HepG2 (cell line): ENCODE measurements around the gene ERH. TPM values are rescaled to one million over a fixed set of nuclear protein-coding genes. Genes with fewer than 3 reads are reported as not detected.

Experiments
- DMAP1 ChIP-seq: IDR thresholded peaks from 2 replicates; pipeline ENCODE4 v1.6.1; 2016
- FOXA1 ChIP-seq, 2 experiments: fragments of 450-650 bp in 1 of 2; sonication (generic) in 1 of 2; formaldehyde crosslinking in 1 of 2; IDR thresholded peaks; 2 replicates each; pipeline versions ENCODE4 v1.4.0 to v1.6.1; 2016 to 2020; ENCODE audit warnings: missing genetic modification reagents in 1 of 2
- KLF9 ChIP-seq: IDR thresholded peaks from 2 replicates; pipeline ENCODE4 v1.6.1; 2016; ENCODE audit warnings: low read depth
- MEF2D ChIP-seq: sonication (generic); formaldehyde crosslinking; IDR thresholded peaks from 2 replicates; pipeline ENCODE4 v1.5.1; 2020; ENCODE audit warnings: mild to moderate bottlenecking, missing genetic modification reagents
- NCOA5 ChIP-seq: sonication (generic); formaldehyde crosslinking; IDR thresholded peaks from 2 replicates; pipeline ENCODE4 v1.4.0; 2020; ENCODE audit warnings: missing genetic modification reagents
- NFATC3 ChIP-seq: sonication (generic); formaldehyde crosslinking; IDR thresholded peaks from 2 replicates; pipeline ENCODE4 v1.5.1; 2020; ENCODE audit warnings: mild to moderate bottlenecking, missing genetic modification reagents
- NRL ChIP-seq: sonication (generic); formaldehyde crosslinking; IDR thresholded peaks from 2 replicates; pipeline ENCODE4 v1.5.0; 2020; ENCODE audit warnings: missing genetic modification reagents, mild to moderate bottlenecking, moderate library complexity, borderline replicate concordance
- RBAK ChIP-seq: sonication (generic); formaldehyde crosslinking; IDR thresholded peaks from 2 replicates; pipeline ENCODE4 v1.5.1; 2020; ENCODE audit warnings: mild to moderate bottlenecking, missing genetic modification reagents
- RBFOX2 ChIP-seq: fragments of 200-400 bp; formaldehyde crosslinking; IDR thresholded peaks from 2 replicates; pipeline ENCODE4 v1.6.1; 2017; ENCODE audit warnings: low read depth, mild to moderate bottlenecking, low read length
- XRCC5 ChIP-seq: fragments of 200-400 bp; formaldehyde crosslinking; optimal IDR thresholded peaks from 2 replicates; pipeline ENCODE3; 2017; ENCODE audit warnings: mild to moderate bottlenecking, low read length
- ZFP36L1 ChIP-seq: sonication (generic); formaldehyde crosslinking; IDR thresholded peaks from 2 replicates; pipeline ENCODE4 v1.8.0; 2022; ENCODE audit warnings: mild to moderate bottlenecking, missing genetic modification reagents, moderate library complexity
- ZMAT3 ChIP-seq: sonication (generic); formaldehyde crosslinking; conservative IDR thresholded peaks from 2 replicates; pipeline ENCODE4 v1.7.0; 2021; ENCODE audit warnings: missing genetic modification reagents
- ZNF232 ChIP-seq: sonication (generic); formaldehyde crosslinking; IDR thresholded peaks from 2 replicates; pipeline ENCODE4 v1.4.0; 2020; ENCODE audit warnings: missing genetic modification reagents, borderline replicate concordance
- ZNF343 ChIP-seq: sonication (generic); formaldehyde crosslinking; IDR thresholded peaks from 2 replicates; pipeline ENCODE4 v1.4.0; 2020; ENCODE audit warnings: mild to moderate bottlenecking, missing genetic modification reagents
- ZNF569 ChIP-seq: sonication (generic); formaldehyde crosslinking; IDR thresholded peaks from 2 replicates; pipeline ENCODE4 v1.5.0; 2020; ENCODE audit warnings: mild to moderate bottlenecking, missing genetic modification reagents, moderate library complexity, borderline replicate concordance
- ZNF589 ChIP-seq: sonication (generic); formaldehyde crosslinking; conservative IDR thresholded peaks from 2 replicates; pipeline ENCODE4 v1.8.0; 2022; ENCODE audit warnings: mild to moderate bottlenecking, moderate library complexity, missing genetic modification reagents
- ZNF605 ChIP-seq: sonication (generic); formaldehyde crosslinking; IDR thresholded peaks from 2 replicates; pipeline ENCODE4 v1.8.0; 2022; ENCODE audit warnings: mild to moderate bottlenecking, missing genetic modification reagents
- ZNF607 ChIP-seq: sonication (generic); formaldehyde crosslinking; IDR thresholded peaks from 2 replicates; pipeline ENCODE4 v1.5.1; 2020; ENCODE audit warnings: missing genetic modification reagents, mild to moderate bottlenecking, borderline replicate concordance
- ZNF614 ChIP-seq: IDR thresholded peaks from 2 replicates; pipeline ENCODE4 v1.6.1; 2018; ENCODE audit warnings: missing biosample characterization, missing genetic modification reagents, inconsistent platforms, borderline replicate concordance
- ZSCAN30 ChIP-seq: sonication (generic); formaldehyde crosslinking; IDR thresholded peaks from 2 replicates; pipeline ENCODE4 v1.5.0; 2020; ENCODE audit warnings: mild to moderate bottlenecking, missing genetic modification reagents
- polyA plus RNA-seq, 8 experiments: library from polyadenylated mRNA; depleted of rRNA in 3 of 8; stranded (reverse) in 7 of 8; unstranded in 1 of 8; fragments of >200 nt; fragmentation: Illumina TruSeq in 4 of 8; extraction: Trizol in 4 of 8; gene quantifications; 2 replicates each; pipeline versions ENCODE4 v1.2.1 to v1.2.3, GENCODE V29; 2011 to 2016; ENCODE audit warnings: low read depth in 4 of 8, missing spikeins in 1 of 8, mixed read lengths in 1 of 8; ENCODE audit not compliant: insufficient read depth in 1 of 8
- total RNA-seq, 5 experiments: library from RNA; depleted of rRNA; stranded (reverse); fragments of >200 nt; fragmentation: Illumina TruSeq; extraction: Trizol; gene quantifications; 2 replicates each; pipeline ENCODE4 v1.2.3, GENCODE V29; 2016; ENCODE audit warnings: low read depth in 1 of 5
- TF ChIP-seq, protein P1 (sequence below), 2 experiments: IDR thresholded peaks; 2 replicates each; pipeline ENCODE4 v1.6.1; 2011 to 2012; ENCODE audit warnings: low read length in 2 of 2, borderline replicate concordance in 1 of 2, low read depth in 1 of 2, mild to moderate bottlenecking in 1 of 2, moderate library complexity in 1 of 2
- TF ChIP-seq, protein P2 (sequence below): sonication (generic); formaldehyde crosslinking; IDR thresholded peaks from 2 replicates; pipeline ENCODE4 v1.4.0; 2020; ENCODE audit warnings: missing genetic modification reagents
- TF ChIP-seq, protein P3 (sequence below): sonication (generic); formaldehyde crosslinking; IDR thresholded peaks from 2 replicates; pipeline ENCODE4 v1.5.0; 2020; ENCODE audit warnings: mild to moderate bottlenecking, missing genetic modification reagents

ERH gene
- total and polyA plus RNA-seq, 2 of the 13 experiments (the other 11 are each of a cell fraction or from before 2014, with no cell fraction given), result 105 to 341 TPM

DNA sequence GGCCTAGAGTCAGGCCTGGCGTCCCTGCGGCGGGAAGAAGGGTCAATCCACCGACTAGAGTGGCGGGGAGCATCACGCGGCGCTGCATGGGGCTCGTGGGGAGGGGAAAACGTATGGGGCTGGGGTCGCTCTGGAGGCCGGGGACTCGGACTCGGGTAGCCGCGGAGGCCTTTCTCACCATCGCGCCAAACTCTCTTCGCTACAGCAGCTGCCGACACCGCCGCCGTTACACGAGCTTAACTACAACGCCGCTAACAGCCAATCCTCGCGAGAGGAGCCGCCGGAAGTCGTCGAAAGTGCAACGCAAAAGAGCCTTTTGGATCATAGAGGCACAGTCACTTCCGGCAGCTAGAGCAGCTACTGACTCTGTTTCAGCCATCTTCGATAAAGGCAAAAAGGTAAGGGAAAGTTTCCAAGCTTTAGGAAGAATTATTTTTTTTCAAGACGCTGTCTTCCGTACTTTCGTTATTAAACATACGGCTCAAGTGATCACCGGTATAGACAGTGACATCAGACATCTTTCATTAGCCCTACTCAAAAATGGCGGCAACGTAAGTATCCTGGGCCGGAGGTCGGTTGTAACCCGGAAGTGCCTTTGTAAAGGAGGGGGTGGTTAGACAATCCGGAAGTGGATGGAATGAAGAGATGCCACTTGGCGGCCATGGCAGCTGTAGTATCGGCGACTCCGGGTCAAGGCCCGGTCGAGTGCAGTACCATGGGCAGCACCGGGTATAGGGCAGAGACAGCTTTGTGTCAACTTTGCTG, at the start of gene ERH, which contains the start of gene SLC39A9 (continued):
- TF ChIP-seq, protein P1, sequence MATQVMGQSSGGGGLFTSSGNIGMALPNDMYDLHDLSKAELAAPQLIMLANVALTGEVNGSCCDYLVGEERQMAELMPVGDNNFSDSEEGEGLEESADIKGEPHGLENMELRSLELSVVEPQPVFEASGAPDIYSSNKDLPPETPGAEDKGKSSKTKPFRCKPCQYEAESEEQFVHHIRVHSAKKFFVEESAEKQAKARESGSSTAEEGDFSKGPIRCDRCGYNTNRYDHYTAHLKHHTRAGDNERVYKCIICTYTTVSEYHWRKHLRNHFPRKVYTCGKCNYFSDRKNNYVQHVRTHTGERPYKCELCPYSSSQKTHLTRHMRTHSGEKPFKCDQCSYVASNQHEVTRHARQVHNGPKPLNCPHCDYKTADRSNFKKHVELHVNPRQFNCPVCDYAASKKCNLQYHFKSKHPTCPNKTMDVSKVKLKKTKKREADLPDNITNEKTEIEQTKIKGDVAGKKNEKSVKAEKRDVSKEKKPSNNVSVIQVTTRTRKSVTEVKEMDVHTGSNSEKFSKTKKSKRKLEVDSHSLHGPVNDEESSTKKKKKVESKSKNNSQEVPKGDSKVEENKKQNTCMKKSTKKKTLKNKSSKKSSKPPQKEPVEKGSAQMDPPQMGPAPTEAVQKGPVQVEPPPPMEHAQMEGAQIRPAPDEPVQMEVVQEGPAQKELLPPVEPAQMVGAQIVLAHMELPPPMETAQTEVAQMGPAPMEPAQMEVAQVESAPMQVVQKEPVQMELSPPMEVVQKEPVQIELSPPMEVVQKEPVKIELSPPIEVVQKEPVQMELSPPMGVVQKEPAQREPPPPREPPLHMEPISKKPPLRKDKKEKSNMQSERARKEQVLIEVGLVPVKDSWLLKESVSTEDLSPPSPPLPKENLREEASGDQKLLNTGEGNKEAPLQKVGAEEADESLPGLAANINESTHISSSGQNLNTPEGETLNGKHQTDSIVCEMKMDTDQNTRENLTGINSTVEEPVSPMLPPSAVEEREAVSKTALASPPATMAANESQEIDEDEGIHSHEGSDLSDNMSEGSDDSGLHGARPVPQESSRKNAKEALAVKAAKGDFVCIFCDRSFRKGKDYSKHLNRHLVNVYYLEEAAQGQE (IDR thresholded peaks at IDR 0.05; ENCODE audit: borderline replicate concordance in 1 of 2, low read depth in 1 of 2, low read length in 2 of 2), result peak in 1 of 2 experiments; percentile 83; a peak in 3 of 4 replicates
- peak; percentile 63; the same call in 1 of the 2 replicates for TF ChIP-seq ZNF605 (CRISPR knock-in tag)
- TF ChIP-seq DMAP1 (CRISPR knock-in tag), result peak; percentile 96
- 0 out of 2 replicates have a peak, but pooled peaks have one; percentile 18 for TF ChIP-seq ZNF607
- no peak for TF ChIP-seq ZNF569 (CRISPR knock-in tag)
- TF ChIP-seq MEF2D (CRISPR knock-in tag), result 0 out of 2 replicates have a peak, but pooled peaks have one; percentile 52
- no peak for TF ChIP-seq ZNF343 (CRISPR knock-in tag)
- peak; percentile 73; the same call in 1 of the 2 replicates for TF ChIP-seq ZNF589 (CRISPR knock-in tag)
- TF ChIP-seq ZNF232 (CRISPR knock-in tag), result peak; percentile 66; the same call in 1 of the 2 replicates
- peak; percentile 5 for TF ChIP-seq XRCC5
- no peak for TF ChIP-seq ZFP36L1 (CRISPR knock-in tag)
- TF ChIP-seq NRL (CRISPR knock-in tag), result 0 out of 2 replicates have a peak, but pooled peaks have one; percentile 60
- TF ChIP-seq ZNF614 (CRISPR knock-in tag), result no peak
- no peak for TF ChIP-seq KLF9 (CRISPR knock-in tag)
- no peak for TF ChIP-seq ZSCAN30 (CRISPR knock-in tag)
- peak; percentile 83 for TF ChIP-seq RBFOX2
- TF ChIP-seq, protein P2, sequence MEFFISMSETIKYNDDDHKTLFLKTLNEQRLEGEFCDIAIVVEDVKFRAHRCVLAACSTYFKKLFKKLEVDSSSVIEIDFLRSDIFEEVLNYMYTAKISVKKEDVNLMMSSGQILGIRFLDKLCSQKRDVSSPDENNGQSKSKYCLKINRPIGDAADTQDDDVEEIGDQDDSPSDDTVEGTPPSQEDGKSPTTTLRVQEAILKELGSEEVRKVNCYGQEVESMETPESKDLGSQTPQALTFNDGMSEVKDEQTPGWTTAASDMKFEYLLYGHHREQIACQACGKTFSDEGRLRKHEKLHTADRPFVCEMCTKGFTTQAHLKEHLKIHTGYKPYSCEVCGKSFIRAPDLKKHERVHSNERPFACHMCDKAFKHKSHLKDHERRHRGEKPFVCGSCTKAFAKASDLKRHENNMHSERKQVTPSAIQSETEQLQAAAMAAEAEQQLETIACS (CRISPR knock-in tag), result no peak
- TF ChIP-seq NFATC3, result 0 out of 2 replicates have a peak, but pooled peaks have one; percentile 64
- TF ChIP-seq, protein P3, sequence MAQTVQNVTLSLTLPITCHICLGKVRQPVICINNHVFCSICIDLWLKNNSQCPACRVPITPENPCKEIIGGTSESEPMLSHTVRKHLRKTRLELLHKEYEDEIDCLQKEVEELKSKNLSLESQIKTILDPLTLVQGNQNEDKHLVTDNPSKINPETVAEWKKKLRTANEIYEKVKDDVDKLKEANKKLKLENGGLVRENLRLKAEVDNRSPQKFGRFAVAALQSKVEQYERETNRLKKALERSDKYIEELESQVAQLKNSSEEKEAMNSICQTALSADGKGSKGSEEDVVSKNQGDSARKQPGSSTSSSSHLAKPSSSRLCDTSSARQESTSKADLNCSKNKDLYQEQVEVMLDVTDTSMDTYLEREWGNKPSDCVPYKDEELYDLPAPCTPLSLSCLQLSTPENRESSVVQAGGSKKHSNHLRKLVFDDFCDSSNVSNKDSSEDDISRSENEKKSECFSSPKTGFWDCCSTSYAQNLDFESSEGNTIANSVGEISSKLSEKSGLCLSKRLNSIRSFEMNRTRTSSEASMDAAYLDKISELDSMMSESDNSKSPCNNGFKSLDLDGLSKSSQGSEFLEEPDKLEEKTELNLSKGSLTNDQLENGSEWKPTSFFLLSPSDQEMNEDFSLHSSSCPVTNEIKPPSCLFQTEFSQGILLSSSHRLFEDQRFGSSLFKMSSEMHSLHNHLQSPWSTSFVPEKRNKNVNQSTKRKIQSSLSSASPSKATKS (CRISPR knock-in tag), result no peak
- no peak for TF ChIP-seq NCOA5 (CRISPR knock-in tag)
- TF ChIP-seq RBAK (CRISPR knock-in tag), result no peak
- TF ChIP-seq FOXA1 (IDR thresholded peaks at IDR 0.05), result no peak
- no peak for TF ChIP-seq FOXA1 (CRISPR knock-in tag; IDR thresholded peaks at IDR 0.05)
- no peak for TF ChIP-seq ZMAT3
